HepG2 (cell line): Measurements from ENCODE around the gene CPT1B.

ENCODE experiments used
- EP300 ChIP-seq, 3 experiments: sonication (generic) in 1 of 3; formaldehyde crosslinking in 1 of 3; IDR thresholded peaks; 2 replicates each; pipeline versions ENCODE4 v1.5.1 to v1.6.1; 2011 to 2020; ENCODE audit warnings: low read depth in 2 of 3, low read length in 2 of 3, borderline replicate concordance in 1 of 3, improper control_type of control experiment in 1 of 3, mild to moderate bottlenecking in 1 of 3, missing genetic modification reagents in 1 of 3, moderate library complexity in 1 of 3
- HNF4A ChIP-seq: sonication (generic); formaldehyde crosslinking; IDR thresholded peaks from 2 replicates; pipeline ENCODE4 v1.4.0; 2020; ENCODE audit warnings: missing genetic modification reagents
- JUNB ChIP-seq: sonication (generic); formaldehyde crosslinking; IDR thresholded peaks from 2 replicates; pipeline ENCODE4 v1.8.0; 2022; ENCODE audit warnings: missing genetic modification reagents, mild to moderate bottlenecking, borderline replicate concordance
- NAIF1 ChIP-seq: sonication (generic); formaldehyde crosslinking; IDR thresholded peaks from 2 replicates; pipeline ENCODE4 v1.5.0; 2020; ENCODE audit warnings: mild to moderate bottlenecking, missing genetic modification reagents, borderline replicate concordance
- REST ChIP-seq, 2 experiments: IDR thresholded peaks; 2 replicates each; pipeline ENCODE4 v1.6.1; 2011 to 2012; ENCODE audit warnings: low read length in 2 of 2, borderline replicate concordance in 1 of 2, low read depth in 1 of 2, mild to moderate bottlenecking in 1 of 2, moderate library complexity in 1 of 2
- ZNF776 ChIP-seq: sonication (generic); formaldehyde crosslinking; IDR thresholded peaks from 2 replicates; pipeline ENCODE4 v1.4.0; 2020; ENCODE audit warnings: mild to moderate bottlenecking, missing genetic modification reagents

- TF ChIP-seq NAIF1 (CRISPR knock-in tag): no peak
- no peak for TF ChIP-seq REST (IDR thresholded peaks at IDR 0.05; ENCODE audit: borderline replicate concordance in 1 of 2, low read depth in 1 of 2, low read length in 2 of 2)
- TF ChIP-seq HNF4A: no peak
- TF ChIP-seq JUNB (CRISPR knock-in tag): no peak
- TF ChIP-seq ZNF776 (CRISPR knock-in tag): no peak
- no peak for TF ChIP-seq EP300 (IDR thresholded peaks at IDR 0.05; ENCODE audit: low read depth in 2 of 2, low read length in 2 of 2)
- no peak for TF ChIP-seq EP300 (CRISPR knock-in tag; IDR thresholded peaks at IDR 0.05; ENCODE audit: borderline replicate concordance)
Measured at GRCh38 chr22:50601669-50602337, 23.6 kb upstream of the CPT1B start.
